A549 (cell line): Measurements from ENCODE around the gene TAF11L5.

ENCODE experiments used
- CHD4 ChIP-seq: fragments of 200-600 bp; sonication (generic); IDR thresholded peaks from 2 replicates; pipeline ENCODE4 v1.6.1; 2016; ENCODE audit warnings: antibody characterized with exemption, mild to moderate bottlenecking, borderline replicate concordance
- FOSB ChIP-seq: fragments of 250-450 bp; sonication (Bioruptor Pico); IDR thresholded peaks from 2 replicates; pipeline ENCODE4 v1.5.0; 2020; ENCODE audit warnings: mild to moderate bottlenecking, moderate library complexity
- HEYL ChIP-seq: fragments of 250-450 bp; sonication (Bioruptor Pico); IDR thresholded peaks from 2 replicates; pipeline ENCODE4 v1.8.0; 2021; ENCODE audit warnings: mild to moderate bottlenecking, moderate library complexity
- JUN ChIP-seq, 2 experiments: fragments of >200 bp; sonication (Bioruptor Twin); formaldehyde crosslinking; IDR thresholded peaks; 2 replicates in 1 of 2; 3 replicates in 1 of 2; pipeline ENCODE4 v1.6.1; 2016 to 2017
- MAFK ChIP-seq: fragments of 450-650 bp; IDR thresholded peaks from 2 replicates; pipeline ENCODE4 v1.6.1; 2014; ENCODE audit not compliant: partially characterized antibody
- MAX ChIP-seq: IDR thresholded peaks from 2 replicates; pipeline ENCODE4 v1.6.1; 2012
- NPAS2 ChIP-seq: fragments of 250-450 bp; sonication (Bioruptor Pico); IDR thresholded peaks from 2 replicates; pipeline ENCODE4 v1.8.0; 2022; ENCODE audit warnings: mild to moderate bottlenecking, moderate library complexity, borderline replicate concordance
- RAD21 ChIP-seq, 2 experiments: fragments of >200 bp in 1 of 2; sonication (Bioruptor Twin) in 1 of 2; formaldehyde crosslinking in 1 of 2; IDR thresholded peaks in 1 of 2; conservative IDR thresholded peaks in 1 of 2; 2 replicates in 1 of 2; 3 replicates in 1 of 2; pipeline ENCODE4 v1.6.1; 2012 to 2018; ENCODE audit warnings: inconsistent platforms in 1 of 2
- TF ChIP-seq, protein P1 (sequence below): fragments of >200 bp; sonication (Bioruptor Twin); formaldehyde crosslinking; IDR thresholded peaks from 2 replicates; pipeline ENCODE4 v1.6.1; 2016
- TF ChIP-seq, protein P2 (sequence below): fragments of >200 bp; sonication (Bioruptor Twin); formaldehyde crosslinking; IDR thresholded peaks from 3 replicates; pipeline ENCODE4 v1.5.1; 2016
- TF ChIP-seq, protein P3 (sequence below): fragments of 450-650 bp; IDR thresholded peaks from 2 replicates; pipeline ENCODE4 v1.6.1; 2014; ENCODE audit warnings: antibody characterized with exemption

- TF ChIP-seq, protein P1, sequence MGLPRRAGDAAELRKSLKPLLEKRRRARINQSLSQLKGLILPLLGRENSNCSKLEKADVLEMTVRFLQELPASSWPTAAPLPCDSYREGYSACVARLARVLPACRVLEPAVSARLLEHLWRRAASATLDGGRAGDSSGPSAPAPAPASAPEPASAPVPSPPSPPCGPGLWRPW, result no peak
- TF ChIP-seq NPAS2 (CRISPR knock-in tag) (no peak), MAX (no peak), FOSB (CRISPR knock-in tag) (no peak), JUN (IDR thresholded peaks at IDR 0.05) (no peak), HEYL (no peak), MAFK (no peak), RAD21 (conservative IDR thresholded peaks at IDR 0.05 in 1 of 2, IDR thresholded peaks at IDR 0.05 in 1 of 2) (no peak), CHD4 (no peak)
- TF ChIP-seq, protein P2, sequence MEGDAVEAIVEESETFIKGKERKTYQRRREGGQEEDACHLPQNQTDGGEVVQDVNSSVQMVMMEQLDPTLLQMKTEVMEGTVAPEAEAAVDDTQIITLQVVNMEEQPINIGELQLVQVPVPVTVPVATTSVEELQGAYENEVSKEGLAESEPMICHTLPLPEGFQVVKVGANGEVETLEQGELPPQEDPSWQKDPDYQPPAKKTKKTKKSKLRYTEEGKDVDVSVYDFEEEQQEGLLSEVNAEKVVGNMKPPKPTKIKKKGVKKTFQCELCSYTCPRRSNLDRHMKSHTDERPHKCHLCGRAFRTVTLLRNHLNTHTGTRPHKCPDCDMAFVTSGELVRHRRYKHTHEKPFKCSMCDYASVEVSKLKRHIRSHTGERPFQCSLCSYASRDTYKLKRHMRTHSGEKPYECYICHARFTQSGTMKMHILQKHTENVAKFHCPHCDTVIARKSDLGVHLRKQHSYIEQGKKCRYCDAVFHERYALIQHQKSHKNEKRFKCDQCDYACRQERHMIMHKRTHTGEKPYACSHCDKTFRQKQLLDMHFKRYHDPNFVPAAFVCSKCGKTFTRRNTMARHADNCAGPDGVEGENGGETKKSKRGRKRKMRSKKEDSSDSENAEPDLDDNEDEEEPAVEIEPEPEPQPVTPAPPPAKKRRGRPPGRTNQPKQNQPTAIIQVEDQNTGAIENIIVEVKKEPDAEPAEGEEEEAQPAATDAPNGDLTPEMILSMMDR, result no peak
- TF ChIP-seq, protein P3, sequence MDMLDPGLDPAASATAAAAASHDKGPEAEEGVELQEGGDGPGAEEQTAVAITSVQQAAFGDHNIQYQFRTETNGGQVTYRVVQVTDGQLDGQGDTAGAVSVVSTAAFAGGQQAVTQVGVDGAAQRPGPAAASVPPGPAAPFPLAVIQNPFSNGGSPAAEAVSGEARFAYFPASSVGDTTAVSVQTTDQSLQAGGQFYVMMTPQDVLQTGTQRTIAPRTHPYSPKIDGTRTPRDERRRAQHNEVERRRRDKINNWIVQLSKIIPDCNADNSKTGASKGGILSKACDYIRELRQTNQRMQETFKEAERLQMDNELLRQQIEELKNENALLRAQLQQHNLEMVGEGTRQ, result no peak
Measured at GRCh38 chr5:17481378-17481777, 43.7 kb upstream of the TAF11L5 start.
